Neural crest cell (in vitro differentiated cells): ENCODE results near the gene PLCB1. TPM values are rescaled to one million over a fixed set of nuclear protein-coding genes. Genes with fewer than 3 reads are reported as not detected.
"Not testable (repeated sequence)": the region's sequence is repeated elsewhere in the genome, so short reads cannot be mapped to it uniquely, and the experiment has no call there.

ENCODE experiments used
- DNase-seq: peaks from one replicate; pipeline ENCODE4 v3.0.0; 2021; ENCODE audit warnings: low read depth, mixed read lengths, low spot score
- H3K27ac Mint-ChIP-seq: one replicate; pipeline ENCODE4 v1.8.0; 2021; ENCODE audit warnings: mild to moderate bottlenecking, mixed read lengths; ENCODE audit not compliant: unreplicated experiment
- H3K27me3 Mint-ChIP-seq: 2 replicates; pipeline ENCODE4 v1.8.0; 2021; ENCODE audit warnings: low read depth, mild to moderate bottlenecking, mixed read lengths
- H3K36me3 Mint-ChIP-seq: 2 replicates; pipeline ENCODE4 v1.8.0; 2021; ENCODE audit warnings: low read depth, mild to moderate bottlenecking, mixed read lengths
- H3K4me1 Mint-ChIP-seq: 2 replicates; pipeline ENCODE4 v1.8.0; 2021; ENCODE audit warnings: mixed read lengths
- H3K4me3 Mint-ChIP-seq: one replicate; pipeline ENCODE4 v1.8.0; 2021; ENCODE audit warnings: mild to moderate bottlenecking, mixed read lengths
- H3K9me3 Mint-ChIP-seq: 2 replicates; pipeline ENCODE4 v1.8.0; 2021; ENCODE audit warnings: mixed read lengths
- CTCF ChIP-seq: fragments of 200-600 bp; sonication (generic); conservative IDR thresholded peaks from 2 replicates; pipeline ENCODE4 v1.5.0; 2021; ENCODE audit warnings: antibody characterized with exemption, mild to moderate bottlenecking
- total RNA-seq: library from RNA; stranded (reverse); gene quantifications from 2 replicates; pipeline ENCODE4 v1.2.1, GENCODE V29; 2021

The PLCB1 gene
- total RNA-seq, 1 donor from 2014 or later: 13.7 TPM

DNA sequence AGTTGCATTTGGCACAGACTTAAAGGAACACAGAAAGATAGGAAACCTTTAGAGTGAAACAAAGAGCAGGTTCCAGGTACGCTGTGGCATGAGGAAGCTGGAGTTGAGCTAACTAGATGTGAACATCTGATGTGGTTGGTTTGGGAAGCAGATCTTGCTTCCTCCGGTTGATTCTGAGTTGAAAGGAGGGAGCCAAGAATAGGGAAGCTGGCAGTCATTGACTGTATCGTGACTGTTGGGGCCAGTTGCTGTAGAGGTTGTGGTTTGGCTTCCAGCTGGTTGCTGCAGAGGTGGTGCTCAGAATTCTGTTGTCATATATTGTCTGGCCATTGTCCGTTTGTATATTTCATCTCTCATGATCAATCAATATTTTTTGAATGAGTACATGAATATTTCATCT, 325.9 kb downstream of the PLCB1 start:
- Mint-ChIP-seq H3K4me1 (no peaks in the 10 kb centered on the region), H3K4me3 (no peak overlapping the region), H3K9me3 (no peaks in the 10 kb centered on the region), H3K27ac (no peak overlapping the region), H3K36me3 (no peaks in the 10 kb centered on the region), H3K27me3 (no peaks in the 10 kb centered on the region)
- no peak for DNase-seq
- no peak for TF ChIP-seq CTCF

- TF ChIP-seq CTCF: no peak
- no peaks in the 10 kb centered on the region for H3K4me1 Mint-ChIP-seq
- H3K36me3 Mint-ChIP-seq: no peaks in the 10 kb centered on the region
- H3K9me3 Mint-ChIP-seq: peaks cover 10% of the 10 kb centered on the region
- H3K27ac Mint-ChIP-seq: no peak overlapping the region
- DNase-seq: no peak
- no peak overlapping the region for H3K4me3 Mint-ChIP-seq
- no peaks in the 10 kb centered on the region for H3K27me3 Mint-ChIP-seq
Measured at GRCh38 chr20:8461186-8461585, 329.1 kb downstream of the PLCB1 start.

- H3K27me3 Mint-ChIP-seq: no peaks in the 10 kb centered on the region
- peaks cover 10% of the 10 kb centered on the region for H3K9me3 Mint-ChIP-seq
- no peak overlapping the region for H3K27ac Mint-ChIP-seq
- TF ChIP-seq CTCF: no peak
- no peak overlapping the region for H3K4me3 Mint-ChIP-seq
- no peak for DNase-seq
- no peaks in the 10 kb centered on the region for H3K36me3 Mint-ChIP-seq
- H3K4me1 Mint-ChIP-seq: no peaks in the 10 kb centered on the region
Measured at GRCh38 chr20:8464368-8464767, 332.3 kb downstream of the PLCB1 start.

- H3K9me3 Mint-ChIP-seq: peaks cover 10% of the 10 kb centered on the region
- H3K4me1 Mint-ChIP-seq: not testable (repeated sequence)
Measured at GRCh38 chr20:8466781-8467180, 334.7 kb downstream of the PLCB1 start.

DNA sequence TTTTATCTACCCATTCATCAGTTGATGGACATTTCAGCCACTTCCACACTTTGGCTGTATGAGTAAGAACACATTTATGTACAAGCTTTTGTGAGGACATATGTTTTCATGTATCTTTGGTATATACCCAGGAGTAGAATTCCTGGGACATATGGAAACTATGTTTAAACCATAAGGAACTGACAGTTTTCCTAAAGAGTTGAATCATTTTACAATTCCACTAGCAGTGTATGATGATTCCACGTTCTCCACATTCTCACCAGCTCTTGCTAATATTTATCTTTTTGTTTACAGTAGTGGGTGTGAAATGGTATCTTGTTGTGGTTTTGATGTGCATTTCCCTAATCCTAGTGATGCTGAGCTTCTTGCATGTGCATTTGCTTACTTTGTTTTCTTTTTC, 338.1 kb downstream of the PLCB1 start:
- H3K4me3 Mint-ChIP-seq: no peak overlapping the region
- no peaks in the 10 kb centered on the region for H3K36me3 Mint-ChIP-seq
- H3K9me3 Mint-ChIP-seq: peaks cover 2% of the 10 kb centered on the region
- no peak overlapping the region for H3K27ac Mint-ChIP-seq
- peaks cover 3% of the 10 kb centered on the region for H3K27me3 Mint-ChIP-seq
- TF ChIP-seq CTCF: no peak
- DNase-seq: no peak
- H3K4me1 Mint-ChIP-seq: no peaks in the 10 kb centered on the region

More at GRCh38 chr20:8466781-8467180, 334.7 kb downstream of the PLCB1 start:
- DNase-seq, H3K27ac Mint-ChIP-seq, H3K27me3 Mint-ChIP-seq, H3K36me3 Mint-ChIP-seq, H3K4me3 Mint-ChIP-seq: not testable (repeated sequence)

DNA sequence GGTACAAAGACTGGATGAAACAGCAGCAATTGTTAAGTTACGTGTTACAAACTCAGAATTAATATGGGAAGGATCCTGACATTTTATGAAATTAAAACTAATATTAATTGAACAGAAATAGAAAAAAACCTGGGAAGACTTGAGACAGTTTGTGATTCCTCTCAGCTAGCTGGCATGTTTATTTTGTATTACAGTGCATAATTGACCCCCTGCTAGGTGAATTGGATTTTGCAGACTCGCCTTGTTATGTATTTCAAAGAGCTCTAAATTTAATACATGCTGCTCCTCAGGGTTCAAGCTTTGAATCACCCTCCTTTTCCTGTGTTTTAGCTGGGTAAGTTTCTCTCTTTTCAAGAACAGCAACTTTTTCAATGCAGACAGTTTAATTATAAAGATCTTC, 339.4 kb downstream of the PLCB1 start:
- no peak overlapping the region for H3K4me3 Mint-ChIP-seq
- no peaks in the 10 kb centered on the region for H3K9me3 Mint-ChIP-seq
- no peak for DNase-seq
- H3K4me1 Mint-ChIP-seq: no peaks in the 10 kb centered on the region
- peaks cover 3% of the 10 kb centered on the region for H3K27me3 Mint-ChIP-seq
- no peak for TF ChIP-seq CTCF
- H3K27ac Mint-ChIP-seq: no peak overlapping the region
- H3K36me3 Mint-ChIP-seq: no peaks in the 10 kb centered on the region
